OCI-LY1 (cell line): ENCODE results near the gene ELAC2.

Source experiments
- H2AFZ ChIP-seq: fragments of 200-600 bp; sonication (generic), shearing (Covaris generic); 2 replicates; pipeline ENCODE4 v1.6.0; 2014; ENCODE audit warnings: antibody characterized with exemption, mild to moderate bottlenecking, low read length
- H3F3A ChIP-seq: fragments of 200-600 bp; sonication (generic), shearing (Covaris generic); 2 replicates; pipeline ENCODE4 v1.6.0; 2014; ENCODE audit warnings: mild to moderate bottlenecking, antibody characterized with exemption, low read length, moderate library complexity; ENCODE audit not compliant: insufficient read depth
- H3K27ac ChIP-seq: fragments of 200-600 bp; sonication (generic); 2 replicates; pipeline ENCODE4 v1.5.1; 2014; ENCODE audit warnings: low read length, mixed run types, mild to moderate bottlenecking, low read depth; ENCODE audit not compliant: poor library complexity, severe bottlenecking
- H3K27me3 ChIP-seq: fragments of 200-600 bp; sonication (generic); 2 replicates; pipeline ENCODE4 v1.6.0; 2014; ENCODE audit warnings: antibody characterized with exemption, mild to moderate bottlenecking, low read length, moderate library complexity; ENCODE audit not compliant: insufficient read depth
- H3K36me3 ChIP-seq: fragments of 200-600 bp; sonication (generic); 2 replicates; pipeline ENCODE4 v1.6.1; 2014; ENCODE audit warnings: mild to moderate bottlenecking, antibody characterized with exemption, low read length, moderate library complexity, mixed read lengths; ENCODE audit not compliant: insufficient read depth
- H3K4me1 ChIP-seq: fragments of 200-600 bp; sonication (generic); 2 replicates; pipeline ENCODE4 v1.5.1; 2014; ENCODE audit warnings: mild to moderate bottlenecking, low read length, moderate library complexity; ENCODE audit not compliant: insufficient read depth, severe bottlenecking
- H3K4me2 ChIP-seq: fragments of 200-600 bp; sonication (generic), shearing (Covaris generic); 2 replicates; pipeline ENCODE4 v1.6.1; 2014; ENCODE audit warnings: low read length
- H3K4me3 ChIP-seq: fragments of 200-600 bp; sonication (generic); 2 replicates; pipeline ENCODE4 v1.5.1; 2014; ENCODE audit warnings: low read length, low read depth, mild to moderate bottlenecking, mixed read lengths; ENCODE audit not compliant: poor library complexity, severe bottlenecking
- H3K79me2 ChIP-seq: fragments of 200-600 bp; shearing (Covaris generic); 2 replicates; pipeline ENCODE4 v1.6.1; 2016; ENCODE audit warnings: mixed run types, low read length, mixed read lengths; ENCODE audit not compliant: insufficient read depth
- H3K9ac ChIP-seq: fragments of 200-600 bp; sonication (generic), shearing (Covaris generic); 2 replicates; pipeline ENCODE4 v1.6.1; 2014; ENCODE audit warnings: mild to moderate bottlenecking, low read length, mixed read lengths
- H3K9me2 ChIP-seq: fragments of 200-600 bp; sonication (generic), shearing (Covaris generic); 2 replicates; pipeline ENCODE4 v1.6.1; 2014; ENCODE audit warnings: low read depth, mild to moderate bottlenecking, low read length, mixed read lengths
- H3K9me3 ChIP-seq: fragments of 200-600 bp; shearing (Covaris generic); 2 replicates; pipeline ENCODE4 v1.6.1; 2014; ENCODE audit warnings: low read length, mixed read lengths
- H4K20me1 ChIP-seq: fragments of 200-600 bp; sonication (generic), shearing (Covaris generic); 2 replicates; pipeline ENCODE4 v1.6.0; 2016; ENCODE audit warnings: mild to moderate bottlenecking, low read length; ENCODE audit not compliant: insufficient read depth
- CTCF ChIP-seq: fragments of 200-600 bp; sonication (generic), shearing (Covaris generic); IDR thresholded peaks from 2 replicates; pipeline ENCODE4 v1.5.1; 2017; ENCODE audit warnings: mild to moderate bottlenecking, antibody characterized with exemption, low read length, moderate library complexity, mixed read lengths
- EZH2 ChIP-seq: fragments of 200-600 bp; sonication (generic), shearing (Covaris generic); IDR thresholded peaks from 2 replicates; pipeline ENCODE4 v1.8.0; 2017; ENCODE audit warnings: borderline replicate concordance, mixed run types, mild to moderate bottlenecking, antibody characterized with exemption, low read length, moderate library complexity, mixed read lengths

Gene ELAC2

GRCh38 chr17:13030459-13031300, 12.9 kb upstream of the ELAC2 start:
- no peaks in the 10 kb centered on the region for H3K36me3 ChIP-seq
- H3K4me3 ChIP-seq = no peak overlapping the region
- no peaks in the 10 kb centered on the region for H3K9me3 ChIP-seq
- no peaks in the 10 kb centered on the region for H3F3A ChIP-seq
- no peak overlapping the region for H3K4me2 ChIP-seq
- TF ChIP-seq EZH2 (no peak), CTCF (peak; percentile 75)
- no peaks in the 10 kb centered on the region for H3K9me2 ChIP-seq
- H4K20me1 ChIP-seq = no peaks in the 10 kb centered on the region
- H2AFZ ChIP-seq = no peak overlapping the region
- H3K4me1 ChIP-seq = no peaks in the 10 kb centered on the region
- H3K27me3 ChIP-seq = no peaks in the 10 kb centered on the region
- no peak overlapping the region for H3K27ac ChIP-seq
- no peaks in the 10 kb centered on the region for H3K79me2 ChIP-seq
- H3K9ac ChIP-seq = no peak overlapping the region

GRCh38 chr17:13030056-13030455, 12.2 kb upstream of the ELAC2 start:
- H3K79me2 ChIP-seq = no peaks in the 10 kb centered on the region
- H3K9ac ChIP-seq = no peak overlapping the region
- H3K27me3 ChIP-seq = no peaks in the 10 kb centered on the region
- H4K20me1 ChIP-seq = no peaks in the 10 kb centered on the region
- no peaks in the 10 kb centered on the region for H3K4me1 ChIP-seq
- H3K9me3 ChIP-seq = no peaks in the 10 kb centered on the region
- no peak overlapping the region for H2AFZ ChIP-seq
- H3F3A ChIP-seq = no peaks in the 10 kb centered on the region
- TF ChIP-seq CTCF (no peak), EZH2 (no peak)
- no peak overlapping the region for H3K4me3 ChIP-seq
- H3K9me2 ChIP-seq = no peaks in the 10 kb centered on the region
- H3K36me3 ChIP-seq = no peaks in the 10 kb centered on the region
- no peak overlapping the region for H3K27ac ChIP-seq
- H3K4me2 ChIP-seq = no peak overlapping the region

GRCh38 chr17:13029340-13029739, 11.5 kb upstream of the ELAC2 start:
- no peaks in the 10 kb centered on the region for H3K9me3 ChIP-seq
- H3K9ac ChIP-seq = no peak overlapping the region
- TF ChIP-seq EZH2 = no peak
- no peak for TF ChIP-seq CTCF
- H3K4me3 ChIP-seq = no peak overlapping the region
- no peak overlapping the region for H3K4me2 ChIP-seq
- no peaks in the 10 kb centered on the region for H3K36me3 ChIP-seq
- no peaks in the 10 kb centered on the region for H3F3A ChIP-seq
- H2AFZ ChIP-seq = no peak overlapping the region
- H4K20me1 ChIP-seq = no peaks in the 10 kb centered on the region
- peaks cover 6% of the 10 kb centered on the region for H3K4me1 ChIP-seq
- no peaks in the 10 kb centered on the region for H3K79me2 ChIP-seq
- no peak overlapping the region for H3K27ac ChIP-seq
- H3K27me3 ChIP-seq = no peaks in the 10 kb centered on the region
- no peaks in the 10 kb centered on the region for H3K9me2 ChIP-seq
